HG02884 (cell line): ENCODE measurements around the gene PPP1R15B.

Experiments
- ATAC-seq: cut with Tn5 transposase; IDR thresholded peaks from one replicate; pipeline ENCODE4 v1.9.1; 2021; ENCODE audit warnings: mild to moderate bottlenecking, moderate library complexity; ENCODE audit not compliant: unreplicated experiment

The PPP1R15B gene

GRCh38 chr1:204404629-204405028 lies 7.0 kb downstream of the PPP1R15B start:
- ATAC-seq = no peak

GRCh38 chr1:204402391-204402790 lies 9.2 kb downstream of the PPP1R15B start:
- no peak for ATAC-seq

GRCh38 chr1:204401730-204402129 lies 9.9 kb downstream of the PPP1R15B start:
- no peak for ATAC-seq

DNA sequence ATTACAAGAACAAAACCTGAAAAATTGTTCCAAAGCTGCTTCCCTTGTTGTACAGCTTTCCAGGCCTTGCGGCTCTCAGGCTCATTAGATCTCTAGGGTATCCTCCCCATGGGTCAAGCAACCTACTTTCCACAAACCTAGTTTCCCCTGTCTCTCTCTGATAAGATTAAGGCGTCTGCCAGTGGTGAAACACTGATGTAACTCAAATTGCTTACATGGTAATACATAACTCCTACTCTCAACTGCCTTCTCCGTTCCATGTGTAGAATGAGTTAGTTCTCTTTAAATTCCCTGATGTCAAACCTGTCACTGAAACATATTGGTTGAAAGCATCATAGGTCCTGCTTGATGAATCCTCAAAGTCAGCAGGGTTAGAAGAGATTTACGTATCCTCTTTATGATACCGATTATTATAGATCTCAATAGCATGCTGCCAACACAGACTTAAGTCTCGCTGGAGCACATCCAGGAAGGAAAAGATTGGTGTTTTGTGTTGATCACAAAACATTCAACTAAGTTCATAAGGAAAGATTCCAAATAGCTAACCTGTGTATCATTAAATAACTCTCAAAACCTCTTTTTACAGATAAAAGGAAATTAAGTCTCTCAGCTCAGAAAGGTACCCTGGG lies 10.6 kb downstream of the PPP1R15B start:
- no peak for ATAC-seq

GRCh38 chr1:204398197-204399125 lies 13.2 kb downstream of the PPP1R15B start:
- ATAC-seq = no peak

DNA sequence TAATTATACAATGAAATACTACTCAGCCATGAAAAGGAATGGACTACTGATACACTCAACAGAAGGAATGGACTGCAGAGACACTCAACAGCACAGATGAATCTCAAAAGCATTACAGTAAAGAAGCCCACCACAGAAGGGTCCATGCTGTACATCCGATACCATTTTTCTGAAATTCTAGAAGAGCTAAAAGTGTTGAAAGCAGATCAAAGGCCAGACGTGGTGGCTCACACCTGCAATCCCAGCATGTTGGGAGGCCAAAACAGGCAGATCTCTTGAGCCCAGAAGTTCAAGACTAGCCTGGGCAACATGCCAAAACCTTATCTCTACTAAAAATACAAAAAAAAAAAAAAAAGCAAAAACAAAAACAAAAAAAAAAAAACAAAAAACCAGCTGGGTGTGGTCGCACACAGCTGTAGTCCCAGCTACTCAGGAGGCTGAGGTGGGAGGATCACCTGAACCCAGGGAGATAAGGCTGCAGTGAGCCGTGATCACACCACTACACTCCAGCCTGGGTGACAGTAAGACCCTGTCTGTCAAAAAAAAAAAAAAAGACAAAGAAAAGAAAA lies 15.5 kb downstream of the PPP1R15B start:
- no peak for ATAC-seq

DNA sequence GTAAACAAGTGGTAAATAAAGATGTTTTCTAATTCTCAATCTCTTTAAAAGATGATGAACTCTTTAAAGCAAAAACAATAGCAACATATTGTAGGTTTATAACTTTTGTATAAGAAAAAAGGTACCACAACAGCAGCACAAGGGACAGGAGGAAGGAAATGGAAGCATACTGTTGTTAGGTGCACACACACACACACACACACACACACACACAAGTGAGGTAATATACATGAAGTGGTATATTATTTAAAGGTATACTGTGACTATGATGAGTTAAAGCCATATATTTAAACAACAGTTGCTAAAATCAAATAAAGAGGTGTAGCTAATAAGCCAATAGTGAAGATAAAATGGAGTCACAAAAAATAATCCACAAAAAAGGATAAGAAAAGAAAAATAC lies 20.0 kb downstream of the PPP1R15B start:
- ATAC-seq = no peak

GRCh38 chr1:204390751-204391466 lies 20.7 kb downstream of the PPP1R15B start:
- no peak for ATAC-seq

- ATAC-seq = no peak
Observed at GRCh38 chr1:204385727-204386126, 25.9 kb downstream of the PPP1R15B start.

DNA sequence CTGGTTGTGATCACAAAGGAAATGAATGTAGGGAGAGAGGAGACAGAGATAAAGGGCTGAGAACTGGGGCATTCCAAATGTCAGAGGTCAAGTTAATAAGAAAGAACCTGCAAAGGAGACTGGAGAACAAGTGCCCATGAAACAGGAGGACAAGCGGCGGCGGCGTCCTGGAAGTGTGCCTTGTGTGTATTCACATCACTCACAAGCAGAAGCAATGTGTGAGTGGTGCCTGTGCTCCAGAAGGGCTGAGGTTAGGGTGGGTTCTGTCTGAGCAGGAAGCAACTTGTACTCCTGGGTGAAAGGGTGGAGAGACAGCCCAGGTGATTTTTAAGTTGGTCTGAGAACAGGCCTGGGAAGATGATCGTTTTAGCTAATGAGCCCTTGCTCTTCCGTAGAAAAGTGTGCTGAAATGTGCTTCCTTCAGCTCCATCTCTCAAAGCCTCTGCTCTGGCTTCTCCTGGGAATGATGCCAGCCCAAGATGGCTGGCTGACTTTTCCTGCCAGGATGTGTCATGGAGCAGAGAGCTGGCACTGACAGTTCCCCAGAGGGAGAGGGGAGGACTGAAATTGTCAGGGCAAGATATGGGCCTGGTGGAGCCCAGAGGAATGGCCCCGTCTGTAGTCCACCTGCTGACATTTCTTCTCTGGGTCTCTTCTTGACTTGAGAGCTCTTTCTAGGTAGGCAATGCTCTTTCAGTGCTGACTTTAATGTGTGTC lies 26.8 kb downstream of the PPP1R15B start:
- no peak for ATAC-seq

DNA sequence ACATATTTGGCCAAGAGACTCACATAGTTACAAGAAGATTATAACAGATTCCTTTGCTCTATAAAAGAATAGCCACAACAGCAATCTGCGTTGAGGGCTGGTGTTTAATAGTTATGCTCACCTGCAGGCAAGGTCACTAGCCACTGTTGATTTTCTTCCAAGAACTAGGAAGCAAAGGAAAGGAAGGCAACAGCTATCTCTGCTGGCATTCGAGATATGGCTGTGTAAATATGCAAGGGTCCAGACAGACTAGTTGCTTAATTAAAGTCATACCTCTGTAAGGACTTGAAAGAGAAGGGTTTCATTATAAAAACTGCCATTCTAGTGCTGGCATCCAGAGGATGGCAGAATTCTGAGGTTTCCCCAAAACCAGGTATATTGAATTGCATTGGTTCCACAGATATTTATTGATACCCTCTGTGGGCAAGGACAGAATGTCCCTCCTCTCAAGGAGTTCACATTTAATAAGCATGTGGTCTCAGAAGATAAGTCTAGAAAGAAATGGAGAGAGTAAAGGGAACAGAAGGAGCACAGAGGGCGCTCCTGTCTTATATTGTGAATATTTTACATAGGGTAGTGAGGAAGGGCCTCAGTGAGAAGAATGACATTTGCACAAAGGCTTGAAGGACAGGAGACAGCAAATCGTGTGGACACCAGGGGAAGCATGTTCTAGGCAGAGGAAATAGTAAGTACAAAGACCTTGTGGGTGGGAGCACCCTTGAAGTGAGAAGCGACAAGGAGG lies 28.3 kb downstream of the PPP1R15B start:
- no peak for ATAC-seq

- ATAC-seq = no peak
Observed at GRCh38 chr1:204382714-204383083, 28.9 kb downstream of the PPP1R15B start.

DNA sequence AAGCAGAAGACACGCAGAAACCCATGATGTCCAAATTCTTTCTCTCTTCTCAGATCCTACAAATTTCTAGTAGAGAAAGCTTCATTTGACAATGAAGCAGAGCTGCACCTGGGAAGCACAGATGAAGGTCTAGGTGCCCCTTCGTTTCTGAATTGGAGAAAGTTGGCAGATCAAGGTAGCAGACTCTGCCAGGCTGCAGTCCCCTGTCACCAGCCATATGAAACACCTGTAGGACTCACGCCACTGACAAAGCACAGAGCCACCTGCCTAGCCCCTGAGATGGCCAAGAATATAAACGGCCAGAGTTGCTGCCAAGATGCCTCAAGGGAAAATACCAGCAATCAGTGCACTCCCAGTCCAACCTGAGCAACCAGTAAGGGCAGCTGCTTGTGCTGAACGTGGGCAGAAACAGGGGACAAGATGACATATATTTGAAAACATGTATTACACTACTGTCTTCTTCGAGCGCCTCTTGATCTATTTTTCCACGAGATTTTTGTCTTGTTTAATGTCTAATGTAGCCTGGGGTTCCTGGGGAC lies 31.3 kb downstream of the PPP1R15B start:
- no peak for ATAC-seq

GRCh38 chr1:204377800-204378668 lies 33.6 kb downstream of the PPP1R15B start:
- no peak for ATAC-seq

- no peak for ATAC-seq
Observed at GRCh38 chr1:204376919-204377799, 34.5 kb downstream of the PPP1R15B start.

GRCh38 chr1:204376465-204376864 lies 35.2 kb downstream of the PPP1R15B start:
- ATAC-seq = no peak

- no peak for ATAC-seq
Observed at GRCh38 chr1:204373911-204374310, 37.7 kb downstream of the PPP1R15B start.

GRCh38 chr1:204370176-204370575 lies 41.4 kb downstream of the PPP1R15B start:
- ATAC-seq = no peak
